K562 (cell line): Measurements from ENCODE around the gene GPSM3. TPM values are rescaled to one million over a fixed set of nuclear protein-coding genes. Genes with fewer than 3 reads are reported as not detected.

Experiments
- ARID3A ChIP-seq: IDR thresholded peaks from 2 replicates; pipeline ENCODE4 v1.6.1; 2012; ENCODE audit warnings: low read depth, low read length, improper control_type of control experiment, borderline replicate concordance
- E2F3 ChIP-seq: fragments of 250-450 bp; sonication (Bioruptor Pico); IDR thresholded peaks from 2 replicates; pipeline ENCODE4 v1.4.0; 2020; ENCODE audit warnings: mild to moderate bottlenecking
- FIP1L1 ChIP-seq: fragments of 200-400 bp; formaldehyde crosslinking; IDR thresholded peaks from 2 replicates; pipeline ENCODE4 v1.6.1; 2018; ENCODE audit warnings: mild to moderate bottlenecking, low read depth, low read length; ENCODE audit not compliant: poor library complexity, severe bottlenecking
- FOXM1 ChIP-seq, 2 experiments: fragments of 450-650 bp in 1 of 2; sonication (generic) in 1 of 2; formaldehyde crosslinking in 1 of 2; IDR thresholded peaks; 2 replicates each; pipeline versions ENCODE4 v1.6.1 to v1.9.0; 2017 to 2022; ENCODE audit warnings: low read depth in 2 of 2, mild to moderate bottlenecking in 2 of 2, missing genetic modification reagents in 1 of 2, moderate library complexity in 1 of 2
- HNRNPLL ChIP-seq: fragments of 200-400 bp; formaldehyde crosslinking; IDR thresholded peaks from 2 replicates; pipeline ENCODE4 v1.6.1; 2017; ENCODE audit warnings: low read length, low read depth, mild to moderate bottlenecking; ENCODE audit not compliant: poor library complexity, severe bottlenecking
- HNRNPUL1 ChIP-seq: fragments of 200-400 bp; formaldehyde crosslinking; IDR thresholded peaks from 2 replicates; pipeline ENCODE4 v1.6.1; 2017; ENCODE audit warnings: low read length
- RBM17 ChIP-seq: fragments of 200-400 bp; formaldehyde crosslinking; IDR thresholded peaks from 2 replicates; pipeline ENCODE4 v1.6.1; 2017; ENCODE audit warnings: low read depth, mild to moderate bottlenecking, low read length, borderline replicate concordance
- RFX1 ChIP-seq: fragments of 450-650 bp; IDR thresholded peaks from 2 replicates; pipeline ENCODE4 v1.6.1; 2016; ENCODE audit warnings: mild to moderate bottlenecking, moderate library complexity
- TCF7L2 ChIP-seq: fragments of 150-350 bp; IDR thresholded peaks from 2 replicates; pipeline ENCODE4 v1.6.1; 2016; ENCODE audit warnings: low read depth, mild to moderate bottlenecking, low read length, moderate library complexity
- ZBTB26 ChIP-seq: fragments of 450-650 bp; formaldehyde crosslinking; IDR thresholded peaks from 2 replicates; pipeline ENCODE4 v1.4.0; 2022; ENCODE audit warnings: missing genetic modification characterization
- ZBTB7A ChIP-seq: IDR thresholded peaks from 2 replicates; pipeline ENCODE4 v1.6.1; 2011; ENCODE audit warnings: low read depth, mild to moderate bottlenecking, low read length, moderate library complexity, borderline replicate concordance; ENCODE audit not compliant: control insufficient read depth
- ZNF143 ChIP-seq: sonication (generic); formaldehyde crosslinking; IDR thresholded peaks from 2 replicates; pipeline ENCODE4 v1.9.0; 2022; ENCODE audit warnings: mild to moderate bottlenecking, missing genetic modification reagents
- ZNF282 ChIP-seq: sonication (generic); formaldehyde crosslinking; IDR thresholded peaks from 2 replicates; pipeline ENCODE4 v1.8.1; 2023; ENCODE audit warnings: missing genetic modification reagents
- ZNF3 ChIP-seq: fragments of 250-450 bp; sonication (Bioruptor Pico); IDR thresholded peaks from 2 replicates; pipeline ENCODE4 v1.5.0; 2021; ENCODE audit warnings: mild to moderate bottlenecking, moderate library complexity
- ZNF695 ChIP-seq: fragments of 450-650 bp; formaldehyde crosslinking; IDR thresholded peaks from 2 replicates; pipeline ENCODE4 v1.4.0; 2020; ENCODE audit warnings: mild to moderate bottlenecking, moderate library complexity
- ZNF77 ChIP-seq: fragments of 250-450 bp; sonication (Bioruptor Pico); IDR thresholded peaks from 2 replicates; pipeline ENCODE4 v1.5.0; 2020
- polyA plus RNA-seq, 8 experiments: library from polyadenylated mRNA; depleted of rRNA in 4 of 8; stranded (reverse) in 5 of 8; unstranded in 3 of 8; fragments of >200 nt; fragmentation: Nextera tagmentation in 2 of 8; fragmentation: Illumina TruSeq in 1 of 8; extraction: Ambion mirVana in 2 of 8; extraction: Trizol in 1 of 8; gene quantifications; 2 replicates each; pipeline versions ENCODE4 v1.2.1 to v1.2.3, GENCODE V29; 2011 to 2014; ENCODE audit warnings: inconsistent platforms in 1 of 8, missing spikeins in 1 of 8
- total RNA-seq, 7 experiments: library from RNA; depleted of rRNA in 6 of 7; stranded (reverse); fragments of >200 nt in 6 of 7; fragmentation: Illumina TruSeq in 2 of 7; extraction: Trizol in 2 of 7; gene quantifications; 2 replicates each; pipeline versions ENCODE4 v1.2.1 to v1.2.3, GENCODE V29; 2011 to 2021; ENCODE audit warnings: low replicate concordance in 1 of 7
- TF ChIP-seq, protein P1 (sequence below): fragments of 250-450 bp; sonication (Bioruptor Pico); IDR thresholded peaks from 2 replicates; pipeline ENCODE4 v1.4.0; 2020; ENCODE audit warnings: mild to moderate bottlenecking, moderate library complexity
- TF ChIP-seq, protein P2 (sequence below): fragments of 450-650 bp; formaldehyde crosslinking; IDR thresholded peaks from 2 replicates; pipeline ENCODE4 v1.4.0; 2020; ENCODE audit warnings: mild to moderate bottlenecking
- TF ChIP-seq, protein P3 (sequence below): fragments of 450-650 bp; formaldehyde crosslinking; IDR thresholded peaks from 2 replicates; pipeline ENCODE4 v1.4.0; 2020; ENCODE audit warnings: mild to moderate bottlenecking, moderate library complexity

GPSM3 gene
- total and polyA plus RNA-seq, 9 of the 15 experiments (the other 6 are each of a cell fraction or from before 2014, with no cell fraction given): 5.3 to 42.6 (median 24.4) TPM

DNA sequence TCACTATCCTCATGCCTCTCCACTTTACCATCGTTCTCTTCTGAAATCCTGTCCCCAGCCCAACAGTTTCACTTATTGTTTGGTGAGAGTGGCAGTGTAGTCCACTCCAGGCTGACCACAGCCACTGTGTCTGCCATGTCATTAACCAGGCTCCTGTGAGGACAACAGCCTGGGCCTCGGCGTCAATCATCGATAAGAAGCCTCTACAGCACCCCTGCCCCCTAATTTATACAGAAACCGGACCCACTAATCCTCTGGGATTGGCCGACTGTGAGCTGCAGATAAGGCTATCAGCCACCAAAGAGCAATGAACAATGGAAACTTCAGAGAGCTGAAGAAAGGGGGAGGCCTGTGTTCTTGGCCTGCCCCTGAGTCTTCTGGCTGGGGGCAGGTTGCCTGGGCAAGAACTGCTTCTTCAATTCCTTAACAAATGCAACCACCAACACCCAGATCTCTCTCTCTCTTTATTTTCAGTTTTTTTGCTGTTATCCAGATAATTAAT is 24.6 kb downstream of the GPSM3 start (continued):
- TF ChIP-seq ZNF143 (CRISPR knock-in tag) (no peak), RFX1 (no peak), E2F3 (no peak), ZBTB26 (no peak), FOXM1 (IDR thresholded peaks at IDR 0.05; ENCODE audit: low read depth) (peak; percentile 90), FOXM1 (CRISPR knock-in tag; IDR thresholded peaks at IDR 0.05; ENCODE audit: low read depth) (no peak), HNRNPUL1 (no peak), ZNF695 (CRISPR knock-in tag) (no peak), HNRNPLL (no peak), FIP1L1 (no peak), ZNF77 (CRISPR knock-in tag) (no peak), ZNF3 (CRISPR knock-in tag) (no peak), ARID3A (peak; percentile 96), ZNF282 (no peak), TCF7L2 (no peak), ZBTB7A (peak; percentile 64; the same call in 1 of the 2 replicates), RBM17 (no peak)
- TF ChIP-seq, protein P1, sequence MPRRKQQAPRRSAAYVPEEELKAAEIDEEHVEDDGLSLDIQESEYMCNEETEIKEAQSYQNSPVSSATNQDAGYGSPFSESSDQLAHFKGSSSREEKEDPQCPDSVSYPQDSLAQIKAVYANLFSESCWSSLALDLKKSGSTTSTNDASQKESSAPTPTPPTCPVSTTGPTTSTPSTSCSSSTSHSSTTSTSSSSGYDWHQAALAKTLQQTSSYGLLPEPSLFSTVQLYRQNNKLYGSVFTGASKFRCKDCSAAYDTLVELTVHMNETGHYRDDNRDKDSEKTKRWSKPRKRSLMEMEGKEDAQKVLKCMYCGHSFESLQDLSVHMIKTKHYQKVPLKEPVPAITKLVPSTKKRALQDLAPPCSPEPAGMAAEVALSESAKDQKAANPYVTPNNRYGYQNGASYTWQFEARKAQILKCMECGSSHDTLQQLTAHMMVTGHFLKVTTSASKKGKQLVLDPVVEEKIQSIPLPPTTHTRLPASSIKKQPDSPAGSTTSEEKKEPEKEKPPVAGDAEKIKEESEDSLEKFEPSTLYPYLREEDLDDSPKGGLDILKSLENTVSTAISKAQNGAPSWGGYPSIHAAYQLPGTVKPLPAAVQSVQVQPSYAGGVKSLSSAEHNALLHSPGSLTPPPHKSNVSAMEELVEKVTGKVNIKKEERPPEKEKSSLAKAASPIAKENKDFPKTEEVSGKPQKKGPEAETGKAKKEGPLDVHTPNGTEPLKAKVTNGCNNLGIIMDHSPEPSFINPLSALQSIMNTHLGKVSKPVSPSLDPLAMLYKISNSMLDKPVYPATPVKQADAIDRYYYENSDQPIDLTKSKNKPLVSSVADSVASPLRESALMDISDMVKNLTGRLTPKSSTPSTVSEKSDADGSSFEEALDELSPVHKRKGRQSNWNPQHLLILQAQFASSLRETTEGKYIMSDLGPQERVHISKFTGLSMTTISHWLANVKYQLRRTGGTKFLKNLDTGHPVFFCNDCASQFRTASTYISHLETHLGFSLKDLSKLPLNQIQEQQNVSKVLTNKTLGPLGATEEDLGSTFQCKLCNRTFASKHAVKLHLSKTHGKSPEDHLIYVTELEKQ: no peak; the same call in 1 of the 2 replicates
- TF ChIP-seq, protein P2, sequence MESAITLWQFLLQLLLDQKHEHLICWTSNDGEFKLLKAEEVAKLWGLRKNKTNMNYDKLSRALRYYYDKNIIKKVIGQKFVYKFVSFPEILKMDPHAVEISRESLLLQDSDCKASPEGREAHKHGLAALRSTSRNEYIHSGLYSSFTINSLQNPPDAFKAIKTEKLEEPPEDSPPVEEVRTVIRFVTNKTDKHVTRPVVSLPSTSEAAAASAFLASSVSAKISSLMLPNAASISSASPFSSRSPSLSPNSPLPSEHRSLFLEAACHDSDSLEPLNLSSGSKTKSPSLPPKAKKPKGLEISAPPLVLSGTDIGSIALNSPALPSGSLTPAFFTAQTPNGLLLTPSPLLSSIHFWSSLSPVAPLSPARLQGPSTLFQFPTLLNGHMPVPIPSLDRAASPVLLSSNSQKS: no peak
- TF ChIP-seq, protein P3, sequence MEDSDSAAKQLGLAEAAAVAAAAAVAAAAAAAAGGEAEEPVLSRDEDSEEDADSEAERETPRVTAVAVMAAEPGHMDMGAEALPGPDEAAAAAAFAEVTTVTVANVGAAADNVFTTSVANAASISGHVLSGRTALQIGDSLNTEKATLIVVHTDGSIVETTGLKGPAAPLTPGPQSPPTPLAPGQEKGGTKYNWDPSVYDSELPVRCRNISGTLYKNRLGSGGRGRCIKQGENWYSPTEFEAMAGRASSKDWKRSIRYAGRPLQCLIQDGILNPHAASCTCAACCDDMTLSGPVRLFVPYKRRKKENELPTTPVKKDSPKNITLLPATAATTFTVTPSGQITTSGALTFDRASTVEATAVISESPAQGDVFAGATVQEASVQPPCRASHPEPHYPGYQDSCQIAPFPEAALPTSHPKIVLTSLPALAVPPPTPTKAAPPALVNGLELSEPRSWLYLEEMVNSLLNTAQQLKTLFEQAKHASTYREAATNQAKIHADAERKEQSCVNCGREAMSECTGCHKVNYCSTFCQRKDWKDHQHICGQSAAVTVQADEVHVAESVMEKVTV (CRISPR knock-in tag): 0 out of 2 replicates have a peak, but pooled peaks have one; percentile 26
